Hematopoietic multipotent progenitor cell (in vitro differentiated cells): ENCODE results near the gene CFAP74. TPM values are rescaled to one million over a fixed set of nuclear protein-coding genes. Genes with fewer than 3 reads are reported as not detected.

Source experiments
- DNase-seq, 3 donors: peaks; one replicate each; pipeline ENCODE4 v3.0.0-alpha.2; 2011 to 2015; ENCODE audit warnings: low read depth in 2 of 3, low spot score in 2 of 3
- total RNA-seq: library from RNA; depleted of rRNA; stranded (reverse); fragments of >200 nt; gene quantifications from one replicate; pipeline ENCODE4 v1.2.3, GENCODE V29; 2012

The CFAP74 gene
- total RNA-seq, 1 donor = not detected

GRCh38 chr1:1918901-1919303, 84.7 kb downstream of the CFAP74 start, which contains the start of gene TMEM52:
TSS of gene TMEM52 (minus strand) at chr1:1919279. CDS start at chr1:1919265, 14 bp downstream.
- no peak for DNase-seq

GRCh38 chr1:1917995-1918900, 85.3 kb downstream of the CFAP74 start:
- DNase-seq = no peak

- DNase-seq = no peak
These were observed 86.1 kb downstream of the CFAP74 start for GRCh38 chr1:1917304-1917976.

GRCh38 chr1:1916851-1917251, 86.7 kb downstream of the CFAP74 start:
- DNase-seq = no peak

GRCh38 chr1:1915911-1916840, 87.4 kb downstream of the CFAP74 start:
- DNase-seq = no peak

- no peak for DNase-seq
These were observed 88.5 kb downstream of the CFAP74 start, which contains the start of gene CALML6 for GRCh38 chr1:1914971-1915692. TSS of gene CALML6 (plus strand) at chr1:1915260. CDS start at chr1:1915281, 21 bp downstream.

- DNase-seq = no peak
These were observed 89.2 kb downstream of the CFAP74 start for GRCh38 chr1:1914101-1914970.

GRCh38 chr1:1911350-1912041, 92.1 kb downstream of the CFAP74 start:
- no peak for DNase-seq

- DNase-seq = no peak
These were observed 92.8 kb downstream of the CFAP74 start for GRCh38 chr1:1910651-1911331.

GRCh38 chr1:1910033-1910465, 93.5 kb downstream of the CFAP74 start:
- no peak for DNase-seq

- DNase-seq = no peak
These were observed 95.1 kb downstream of the CFAP74 start for GRCh38 chr1:1908506-1908791.

- DNase-seq = no peak
These were observed 96.4 kb downstream of the CFAP74 start for GRCh38 chr1:1907098-1907736.

- DNase-seq = peak in 2 of 3 donors; percentile 67 to 70
These were observed 97.1 kb downstream of the CFAP74 start for GRCh38 chr1:1906185-1907097.

- DNase-seq = no peak
These were observed 100.4 kb downstream of the CFAP74 start for GRCh38 chr1:1903224-1903623.

GRCh38 chr1:1901641-1902294, 101.8 kb downstream of the CFAP74 start:
- DNase-seq = no peak
